VCaP (cell line): ENCODE data around the gene SYNE1.
"Not testable (repeated sequence)": the region's sequence is repeated elsewhere in the genome, so short reads cannot be mapped to it uniquely, and the experiment has no call there.

Experiments used
- H3K27ac ChIP-seq: fragments of 450-650 bp; 2 replicates; pipeline ENCODE4 v1.5.1; 2017
- CTCF ChIP-seq: fragments of 450-650 bp; conservative IDR thresholded peaks from 2 replicates; pipeline ENCODE4 v1.5.1; 2017; ENCODE audit warnings: mild to moderate bottlenecking, moderate library complexity

Gene SYNE1

GRCh38 chr6:152338335-152339125, 298.6 kb downstream of the SYNE1 start:
- H3K27ac ChIP-seq = no peak overlapping the region
- peak; percentile 93 for TF ChIP-seq CTCF

GRCh38 chr6:152334555-152334954, 302.6 kb downstream of the SYNE1 start:
- no peak for TF ChIP-seq CTCF
- H3K27ac ChIP-seq = no peak overlapping the region

- no peak overlapping the region for H3K27ac ChIP-seq
- TF ChIP-seq CTCF = no peak
These were observed 306.2 kb downstream of the SYNE1 start for GRCh38 chr6:152330961-152331360.

GRCh38 chr6:152329638-152330448, 307.3 kb downstream of the SYNE1 start:
- TF ChIP-seq CTCF = no peak
- H3K27ac ChIP-seq = no peak overlapping the region

- H3K27ac ChIP-seq = not testable (repeated sequence)
These were observed 309.0 kb downstream of the SYNE1 start for GRCh38 chr6:152328200-152328599.

GRCh38 chr6:152323376-152323775, 313.8 kb downstream of the SYNE1 start:
- TF ChIP-seq CTCF = no peak
- H3K27ac ChIP-seq = no peak overlapping the region

- no peak overlapping the region for H3K27ac ChIP-seq
- TF ChIP-seq CTCF = no peak
These were observed 318.9 kb downstream of the SYNE1 start for GRCh38 chr6:152318278-152318677.

- no peak for TF ChIP-seq CTCF
- no peak overlapping the region for H3K27ac ChIP-seq
These were observed 321.1 kb downstream of the SYNE1 start for GRCh38 chr6:152316024-152316423.
